ENCODE results near the gene WDR4. TPM values are rescaled to one million over a fixed set of nuclear protein-coding genes. Genes with fewer than 3 reads are reported as not detected.
"Not testable (repeated sequence)": the region's sequence is repeated elsewhere in the genome, so short reads cannot be mapped to it uniquely, and the experiment has no call there.

The WDR4 gene
- total RNA-seq, 2 experiments from 2014 or later: 39.8 to 39.9 TPM

DNA sequence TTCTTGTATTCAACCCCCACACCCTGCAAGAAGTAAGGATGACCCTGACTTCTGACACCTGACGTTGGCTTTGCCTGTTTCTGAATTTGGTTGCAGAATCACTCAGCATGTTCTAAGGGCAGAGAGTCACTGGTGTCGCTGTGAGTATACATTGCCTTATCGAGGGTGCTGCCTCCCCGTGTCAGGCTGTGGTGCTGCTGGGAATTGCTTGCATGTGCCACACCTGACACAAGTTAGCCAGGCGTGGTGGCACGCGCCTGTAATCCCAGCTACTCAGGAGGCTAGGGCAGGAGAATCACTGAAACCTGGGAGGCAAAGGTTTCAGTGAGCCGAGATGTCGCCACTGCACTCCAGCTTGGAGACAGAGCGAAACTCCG is 45.9 kb downstream of the WDR4 start:
- CTCF ChIA-PET: interaction anchor here (0.7 to 1.1 kb wide), 2 partner anchors 52 to 240 kb away, joined by 4 to 5 read pairs; no protein-coding TSS in a partner anchor
- intact Hi-C loops (cut with micrococcal nuclease): loop anchor here (5.0 kb wide), 3 partner anchors 151 to 241 kb away; no protein-coding TSS in a partner anchor
- H3K9me3 Mint-ChIP-seq: no peaks in the 10 kb centered on the region
- H3K4me3 Mint-ChIP-seq: peak overlapping the region; percentile 16
- peaks cover 35% of the 10 kb centered on the region for H3K4me1 Mint-ChIP-seq (ENCODE audit: low read depth)
- POLR2A ChIA-PET: no interaction called here
- H3K27ac Mint-ChIP-seq: no peak overlapping the region
- peaks cover 2% of the 10 kb centered on the region for H3K36me3 Mint-ChIP-seq
- H3K27me3 Mint-ChIP-seq: peaks cover 9% of the 10 kb centered on the region
- DNase-seq: peak; percentile 83

GRCh38 chr21:42832321-42832630 is 47.1 kb downstream of the WDR4 start:
- POLR2A ChIA-PET, H3K4me3 Mint-ChIP-seq, H3K27ac Mint-ChIP-seq, H3K9me3 Mint-ChIP-seq, H3K36me3 Mint-ChIP-seq, DNase-seq: not testable (repeated sequence)
- intact Hi-C loops (cut with micrococcal nuclease): loop anchor here (5.0 kb wide), 3 partner anchors 150 to 240 kb away; no protein-coding TSS in a partner anchor
- Mint-ChIP-seq H3K27me3 (peaks cover 17% of the 10 kb centered on the region), H3K4me1 (ENCODE audit: low read depth) (peaks cover 35% of the 10 kb centered on the region)
- CTCF ChIA-PET: interaction anchor here (0.6 kb wide), 1 partner anchor 60 kb away, joined by 4 read pairs; no protein-coding TSS in a partner anchor

DNA sequence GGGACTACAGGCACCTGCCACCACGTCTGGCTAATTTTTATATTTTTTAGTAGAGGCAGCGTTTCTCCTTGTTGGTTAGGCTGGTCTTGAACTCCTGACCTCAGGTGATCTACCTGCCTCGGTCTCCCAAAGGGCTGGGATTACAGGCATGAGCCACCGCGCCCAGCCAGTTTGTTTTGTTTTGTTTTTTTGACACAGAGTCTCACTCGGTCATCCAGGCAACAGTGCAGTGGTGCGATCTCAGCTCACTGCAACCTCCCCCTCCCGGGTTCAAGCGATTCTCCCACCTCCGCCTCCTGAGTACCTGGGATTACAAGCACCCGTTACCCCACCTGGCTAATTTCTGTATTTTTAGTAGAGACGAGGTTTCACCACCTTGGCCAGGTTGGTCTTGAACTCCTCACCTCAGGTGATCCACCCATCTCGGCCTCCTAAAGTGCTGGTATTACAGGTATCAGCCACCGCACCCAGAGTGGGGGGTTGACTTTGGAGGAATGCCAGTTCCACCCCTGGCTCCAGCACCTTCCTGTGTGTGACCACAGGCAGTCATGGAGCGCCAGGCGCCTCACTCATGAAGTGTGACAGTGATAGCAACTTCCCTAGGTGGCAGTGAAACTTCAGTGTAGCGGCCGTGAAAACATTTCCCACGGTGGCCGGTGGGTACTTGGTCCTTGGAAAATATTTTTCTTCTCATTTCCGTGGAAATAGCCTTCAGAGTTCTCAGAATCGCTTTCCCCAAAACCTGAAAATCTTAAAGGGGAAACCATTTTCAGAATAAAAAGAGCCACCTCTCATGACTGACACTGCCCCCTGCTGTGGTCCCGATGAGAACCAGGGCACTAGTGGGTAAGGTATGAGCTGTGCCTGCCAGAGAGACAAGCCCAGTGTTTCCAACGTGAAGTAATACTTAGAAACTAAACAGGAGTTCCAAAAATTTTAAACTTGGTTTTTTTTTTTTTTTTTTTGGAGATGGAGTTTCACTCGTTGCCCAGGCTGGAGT is 48.6 kb downstream of the WDR4 start:
- peaks cover 35% of the 10 kb centered on the region for H3K4me1 Mint-ChIP-seq (ENCODE audit: low read depth)
- peak; percentile 45 for DNase-seq
- ChIA-PET POLR2A (interaction anchor here (0.7 kb wide), 1 partner anchor 190 kb away, joined by 4 read pairs; no protein-coding TSS in a partner anchor), CTCF (interaction anchor here (0.7 kb wide), 1 partner anchor 520 kb away, joined by 3 read pairs; no protein-coding TSS in a partner anchor)
- H3K4me3 Mint-ChIP-seq: no peak overlapping the region
- intact Hi-C loops (cut with micrococcal nuclease): loop anchor here (5.0 kb wide), 3 partner anchors 148 to 238 kb away; no protein-coding TSS in a partner anchor
- H3K27me3 Mint-ChIP-seq: peaks cover 20% of the 10 kb centered on the region
- H3K36me3 Mint-ChIP-seq: peaks cover 2% of the 10 kb centered on the region
- H3K9me3 Mint-ChIP-seq: no peaks in the 10 kb centered on the region
- H3K27ac Mint-ChIP-seq: no peak overlapping the region

GRCh38 chr21:42829954-42830353 is 49.4 kb downstream of the WDR4 start:
- Mint-ChIP-seq H3K27ac (no peak overlapping the region), H3K36me3 (peaks cover 2% of the 10 kb centered on the region), H3K9me3 (no peaks in the 10 kb centered on the region), H3K4me1 (ENCODE audit: low read depth) (peaks cover 35% of the 10 kb centered on the region), H3K27me3 (peaks cover 27% of the 10 kb centered on the region), H3K4me3 (no peak overlapping the region)
- ChIA-PET POLR2A (interaction anchor here (0.7 kb wide), 1 partner anchor 189 kb away, joined by 4 read pairs; no protein-coding TSS in a partner anchor), CTCF (interaction anchor here (1.4 kb wide), 1 partner anchor 237 kb away, joined by 5 read pairs; no protein-coding TSS in a partner anchor)
- DNase-seq: no peak
- intact Hi-C loops (cut with micrococcal nuclease): loop anchor here (5.0 kb wide), 3 partner anchors 148 to 238 kb away; no protein-coding TSS in a partner anchor

- Mint-ChIP-seq H3K4me3 (no peak overlapping the region), H3K27ac (no peak overlapping the region), H3K4me1 (ENCODE audit: low read depth) (peaks cover 35% of the 10 kb centered on the region), H3K36me3 (no peaks in the 10 kb centered on the region), H3K9me3 (no peaks in the 10 kb centered on the region), H3K27me3 (peaks cover 27% of the 10 kb centered on the region)
- ChIA-PET CTCF (interaction anchor here (1.4 kb wide), 1 partner anchor 236 kb away, joined by 5 read pairs; no protein-coding TSS in a partner anchor), POLR2A (no interaction called here)
- DNase-seq: no peak
- intact Hi-C loops (cut with micrococcal nuclease): no loop called here
Measured at GRCh38 chr21:42829417-42829816, 49.9 kb downstream of the WDR4 start.

DNA sequence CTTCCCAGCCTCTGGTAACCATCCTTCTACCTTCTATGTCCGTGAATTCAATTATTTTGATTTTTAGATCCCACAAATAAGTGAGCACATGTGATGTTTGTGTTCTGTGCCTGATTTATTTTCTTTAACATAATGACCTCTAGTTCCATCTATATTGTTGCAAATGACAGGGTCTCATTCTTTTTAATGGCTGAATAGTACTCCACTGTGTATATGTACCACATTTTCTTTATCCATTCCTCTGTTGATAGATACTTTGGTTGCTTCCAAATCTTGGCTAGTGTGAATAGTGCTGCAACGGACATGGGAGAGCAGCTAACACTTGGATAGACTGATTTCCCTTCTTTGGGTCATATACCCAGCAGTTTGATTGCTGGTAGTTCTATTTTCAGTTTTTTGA is 51.8 kb downstream of the WDR4 start:
- peaks cover 17% of the 10 kb centered on the region for H3K4me1 Mint-ChIP-seq (ENCODE audit: low read depth)
- no peak overlapping the region for H3K4me3 Mint-ChIP-seq
- H3K36me3 Mint-ChIP-seq: no peaks in the 10 kb centered on the region
- no peak for DNase-seq
- POLR2A ChIA-PET: no interaction called here
- CTCF ChIA-PET: no interaction called here
- no peaks in the 10 kb centered on the region for H3K9me3 Mint-ChIP-seq
- intact Hi-C loops (cut with micrococcal nuclease): no loop called here
- H3K27me3 Mint-ChIP-seq: peaks cover 30% of the 10 kb centered on the region
- no peak overlapping the region for H3K27ac Mint-ChIP-seq

GRCh38 chr21:42820616-42821465 is 58.5 kb downstream of the WDR4 start:
- ChIA-PET POLR2A (no interaction called here), CTCF (interaction anchor here (6.2 kb wide), 1 partner anchor 226 kb away, joined by 61 read pairs; no protein-coding TSS in a partner anchor)
- H3K4me1 Mint-ChIP-seq (ENCODE audit: low read depth): no peaks in the 10 kb centered on the region
- intact Hi-C loops (cut with micrococcal nuclease): no loop called here
- H3K36me3 Mint-ChIP-seq: no peaks in the 10 kb centered on the region
- no peak for DNase-seq
- no peak overlapping the region for H3K4me3 Mint-ChIP-seq
- peaks cover 16% of the 10 kb centered on the region for H3K27me3 Mint-ChIP-seq
- no peak overlapping the region for H3K27ac Mint-ChIP-seq
- H3K9me3 Mint-ChIP-seq: no peaks in the 10 kb centered on the region

GRCh38 chr21:42819861-42820615 is 59.3 kb downstream of the WDR4 start:
- peaks cover under 1% of the 10 kb centered on the region for H3K36me3 Mint-ChIP-seq
- H3K9me3 Mint-ChIP-seq: peaks cover under 1% of the 10 kb centered on the region
- ChIA-PET CTCF (interaction anchor here (6.2 kb wide), 1 partner anchor 226 kb away, joined by 61 read pairs; no protein-coding TSS in a partner anchor), POLR2A (no interaction called here)
- peaks cover 8% of the 10 kb centered on the region for H3K27me3 Mint-ChIP-seq
- intact Hi-C loops (cut with micrococcal nuclease): loop anchor here (5.0 kb wide), 2 partner anchors 168 to 228 kb away; partner anchors contain the start of gene PDE9A
- no peak overlapping the region for H3K27ac Mint-ChIP-seq
- no peak overlapping the region for H3K4me3 Mint-ChIP-seq
- H3K4me1 Mint-ChIP-seq (ENCODE audit: low read depth): no peaks in the 10 kb centered on the region
- no peak for DNase-seq

DNA sequence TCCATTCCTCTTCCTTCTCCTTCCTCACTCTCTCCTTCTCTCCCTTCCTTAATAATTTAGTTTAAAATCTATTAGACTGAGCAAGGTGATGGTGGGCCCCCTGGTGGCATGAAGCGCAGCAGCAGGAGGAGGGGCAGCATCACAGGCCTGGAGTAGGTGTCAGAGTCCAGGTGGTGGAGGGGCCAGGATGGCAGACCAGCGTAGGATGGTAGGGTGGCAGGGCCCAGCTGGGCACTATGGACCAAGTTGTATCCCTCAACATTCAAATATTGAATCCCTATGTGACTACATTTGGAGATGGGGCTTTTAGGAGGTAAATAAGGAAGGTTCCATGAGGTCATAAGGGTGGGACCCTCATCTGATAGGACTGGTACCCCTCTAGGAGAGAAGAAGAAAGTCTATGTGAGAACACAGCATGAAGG is 61.0 kb downstream of the WDR4 start:
- Mint-ChIP-seq H3K27ac (no peak overlapping the region), H3K4me1 (ENCODE audit: low read depth) (no peaks in the 10 kb centered on the region), H3K4me3 (no peak overlapping the region), H3K27me3 (peaks cover 5% of the 10 kb centered on the region), H3K36me3 (peaks cover 2% of the 10 kb centered on the region), H3K9me3 (peaks cover 2% of the 10 kb centered on the region)
- CTCF ChIA-PET: interaction anchor here (0.6 to 6.2 kb wide), 9 partner anchors 21 to 224 kb away, joined by 3 to 61 read pairs (median 3); no protein-coding TSS in a partner anchor
- peak; percentile 73 for DNase-seq
- POLR2A ChIA-PET: no interaction called here
- intact Hi-C loops (cut with micrococcal nuclease): loop anchor here (5.0 kb wide), 2 partner anchors 166 to 226 kb away; partner anchors contain the start of gene PDE9A

DNA sequence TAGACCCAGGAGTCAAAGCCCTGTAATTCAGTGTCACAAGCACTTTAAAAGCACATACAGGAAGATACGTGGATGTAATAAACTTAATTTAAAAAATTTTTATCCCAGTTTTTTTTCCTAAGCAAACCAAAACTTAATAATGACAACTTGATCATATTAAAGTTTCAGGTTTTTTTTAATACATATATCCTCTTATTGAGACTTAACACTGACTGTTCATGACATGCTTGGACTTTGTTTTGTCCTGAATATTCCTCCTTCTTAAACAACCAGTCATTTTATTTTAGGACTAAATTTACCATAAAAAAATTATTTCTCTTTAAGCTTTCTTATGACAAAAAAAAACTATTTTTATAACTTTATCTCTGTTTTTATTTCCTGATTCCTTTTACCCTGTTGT is 64.1 kb downstream of the WDR4 start:
- intact Hi-C loops (cut with micrococcal nuclease): loop anchor here (5.0 kb wide), 2 partner anchors 163 to 223 kb away; partner anchors contain the start of gene PDE9A
- ChIA-PET CTCF (interaction anchor here (3.1 kb wide), 1 partner anchor 222 kb away, joined by 12 read pairs; no protein-coding TSS in a partner anchor), POLR2A (no interaction called here)
- H3K36me3 Mint-ChIP-seq: peaks cover 2% of the 10 kb centered on the region
- no peaks in the 10 kb centered on the region for H3K4me1 Mint-ChIP-seq (ENCODE audit: low read depth)
- H3K27ac Mint-ChIP-seq: no peak overlapping the region
- H3K27me3 Mint-ChIP-seq: peaks cover 5% of the 10 kb centered on the region
- no peak for DNase-seq
- no peak overlapping the region for H3K4me3 Mint-ChIP-seq
- peaks cover 2% of the 10 kb centered on the region for H3K9me3 Mint-ChIP-seq

All from activated CD4-positive, alpha-beta memory T cell treated with anti-CD3 and anti-CD28 coated beads for 36 hours (primary cell).